Activated effector memory CD4-positive, alpha-beta T cell treated with anti-CD3 and anti-CD28 coated beads, Interleukin-2, amount 50 U/mL, for 16 hours (primary cell): ENCODE measurements around the gene DDHD1.

Experiments used
- DNase-seq: peaks from one replicate; pipeline ENCODE4 v3.0.0-alpha.2; 2020

Gene DDHD1

GRCh38 chr14:53032161-53032803 is 120.8 kb downstream of the DDHD1 start:
- DNase-seq, result no peak

- DNase-seq, result no peak
Observed at GRCh38 chr14:53027562-53027961, 125.6 kb downstream of the DDHD1 start.

GRCh38 chr14:53027041-53027440 is 126.1 kb downstream of the DDHD1 start:
- no peak for DNase-seq

GRCh38 chr14:53023325-53023724 is 129.8 kb downstream of the DDHD1 start:
- DNase-seq, result no peak

- no peak for DNase-seq
Observed at GRCh38 chr14:53022593-53022992, 130.5 kb downstream of the DDHD1 start.

GRCh38 chr14:53020193-53020932 is 132.8 kb downstream of the DDHD1 start:
- DNase-seq, result no peak

GRCh38 chr14:53019406-53019805 is 133.7 kb downstream of the DDHD1 start:
- DNase-seq, result no peak

GRCh38 chr14:53017837-53018236 is 135.3 kb downstream of the DDHD1 start:
- no peak for DNase-seq

- no peak for DNase-seq
Observed at GRCh38 chr14:53016919-53017318, 136.2 kb downstream of the DDHD1 start.

- no peak for DNase-seq
Observed at GRCh38 chr14:53016491-53016890, 136.6 kb downstream of the DDHD1 start.

- no peak for DNase-seq
Observed at GRCh38 chr14:53011053-53011462, 142.1 kb downstream of the DDHD1 start.

- DNase-seq, result no peak
Observed at GRCh38 chr14:53010193-53011040, 142.7 kb downstream of the DDHD1 start.

- no peak for DNase-seq
Observed at GRCh38 chr14:53006931-53007562, 146.1 kb downstream of the DDHD1 start.

- DNase-seq, result no peak
Observed at GRCh38 chr14:53004976-53005375, 148.1 kb downstream of the DDHD1 start.

- DNase-seq, result no peak
Observed at GRCh38 chr14:53003776-53004175, 149.3 kb downstream of the DDHD1 start.

GRCh38 chr14:53002576-53002975 is 150.5 kb downstream of the DDHD1 start:
- DNase-seq, result no peak

GRCh38 chr14:53001787-53002378 is 151.2 kb downstream of the DDHD1 start:
- no peak for DNase-seq

- DNase-seq, result no peak
Observed at GRCh38 chr14:52998376-52999015, 154.6 kb downstream of the DDHD1 start.

GRCh38 chr14:52996493-52996892 is 156.6 kb downstream of the DDHD1 start:
- DNase-seq, result no peak

- no peak for DNase-seq
Observed at GRCh38 chr14:52995998-52996397, 157.1 kb downstream of the DDHD1 start.

GRCh38 chr14:52992236-52992870 is 160.8 kb downstream of the DDHD1 start:
- DNase-seq, result no peak

GRCh38 chr14:52988139-52988538 is 165.0 kb downstream of the DDHD1 start:
- DNase-seq, result no peak
